Thymus (tissue), 11 donors: Measurements from ENCODE around the gene STX5. TPM values are rescaled to one million over a fixed set of nuclear protein-coding genes. Genes with fewer than 3 reads are reported as not detected.

Experiments used
- DNase-seq, 9 donors: peaks; one replicate each; pipeline ENCODE4 v3.0.0-alpha.2; 2013; ENCODE audit warnings: low spot score in 9 of 9, low read depth in 6 of 9, missing footprints in 1 of 9
- H3K27ac ChIP-seq, 2 donors: one replicate each; pipeline ENCODE4 v1.5.1; 2013; ENCODE audit warnings: control low read depth in 1 of 2, low read depth in 1 of 2, low read length in 1 of 2, mild to moderate bottlenecking in 1 of 2, moderate library complexity in 1 of 2
- H3K27me3 ChIP-seq, 2 donors: one replicate each; pipeline ENCODE4 v1.5.1; 2013; ENCODE audit warnings: low read length in 1 of 2; ENCODE audit not compliant: control insufficient read depth in 2 of 2, insufficient read depth in 1 of 2
- H3K36me3 ChIP-seq, 2 donors: one replicate each; pipeline ENCODE4 v1.5.1; 2013; ENCODE audit warnings: low read length in 1 of 2, mild to moderate bottlenecking in 1 of 2, moderate library complexity in 1 of 2; ENCODE audit not compliant: control insufficient read depth in 2 of 2, insufficient read depth in 2 of 2
- H3K4me1 ChIP-seq, 2 donors: one replicate each; pipeline ENCODE4 v1.5.1; 2013; ENCODE audit warnings: low read length in 2 of 2; ENCODE audit not compliant: control insufficient read depth in 2 of 2, insufficient read depth in 2 of 2
- H3K4me3 ChIP-seq, 2 donors: one replicate each; pipeline ENCODE4 v1.5.1; 2013; ENCODE audit warnings: low read length in 2 of 2, control low read depth in 1 of 2, mild to moderate bottlenecking in 1 of 2
- H3K9me3 ChIP-seq, 2 donors: one replicate each; pipeline ENCODE4 v1.5.1; 2013; ENCODE audit warnings: low read length in 1 of 2, mild to moderate bottlenecking in 1 of 2; ENCODE audit not compliant: control insufficient read depth in 2 of 2, insufficient read depth in 1 of 2
- WGBS: extraction: QIAGEN DNeasy Blood & Tissue Kit; methylation state at CpG from one replicate; pipeline ENCODE4 v1.1.7; 2013; 5-methylcytosine and 5-hydroxymethylcytosine counted together
- polyA plus RNA-seq: library from polyadenylated mRNA; stranded (reverse); fragments of 200-250 nt; gene quantifications from one replicate; pipeline ENCODE4 v1.2.3, GENCODE V29; 2013
- total RNA-seq: library from RNA; stranded (reverse); fragments of 120-200 nt; gene quantifications from one replicate; pipeline ENCODE4 v1.2.4, GENCODE V29; 2013
- donor health status: healthy.

STX5 gene
- total and polyA plus RNA-seq, 2 donors: 30.0 to 31.2 TPM

DNA sequence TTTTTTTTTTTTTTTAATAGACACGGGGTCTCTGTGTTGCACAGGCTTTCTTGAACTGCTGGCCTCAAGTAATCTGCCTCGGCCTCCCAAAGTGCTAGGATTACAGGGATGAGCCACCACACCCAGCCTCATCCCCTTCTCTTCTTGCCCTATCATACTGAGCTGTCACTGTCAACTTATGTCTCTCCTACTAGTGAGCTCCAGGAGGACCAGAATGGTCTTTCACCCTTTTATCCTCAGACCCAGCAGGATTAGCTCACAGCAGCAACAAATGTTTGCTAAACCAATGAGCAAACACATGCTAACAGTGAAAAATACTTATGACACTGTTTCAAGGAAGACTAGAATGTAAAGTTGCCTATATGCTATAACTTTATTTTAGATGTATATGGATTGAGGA, 20.2 kb downstream of the STX5 start:
- H3K27me3 ChIP-seq: no peaks in the 10 kb centered on the region
- no peak for DNase-seq
- peaks cover 0 to 2% of the 10 kb centered on the region in 2 donors for H3K4me1 ChIP-seq
- H3K36me3 ChIP-seq: peaks cover 5 to 13% of the 10 kb centered on the region in 2 donors
- H3K27ac ChIP-seq: no peak overlapping the region
- 99% methylated on average over 2 of the region's 2 CpGs for WGBS
- H3K9me3 ChIP-seq: peaks cover 0 to 3% of the 10 kb centered on the region in 2 donors
- no peak overlapping the region for H3K4me3 ChIP-seq

GRCh38 chr11:62810748-62811147, 21.1 kb downstream of the STX5 start:
- no peak overlapping the region for H3K27ac ChIP-seq
- H3K4me1 ChIP-seq: peaks cover 0 to 11% of the 10 kb centered on the region in 2 donors
- peaks cover 0 to 3% of the 10 kb centered on the region in 2 donors for H3K9me3 ChIP-seq
- H3K4me3 ChIP-seq: no peak overlapping the region
- H3K36me3 ChIP-seq: peaks cover 5% of the 10 kb centered on the region in 2 donors
- 50% methylated on average over 1 of the region's 1 CpG for WGBS
- no peak for DNase-seq
- H3K27me3 ChIP-seq: no peaks in the 10 kb centered on the region

GRCh38 chr11:62806611-62807121, 25.2 kb downstream of the STX5 start:
- WGBS: 96% methylated on average over 5 of the region's 5 CpGs
- Histone ChIP-seq H3K27me3 (no peaks in the 10 kb centered on the region), H3K4me1 (peaks cover 8 to 22% of the 10 kb centered on the region in 2 donors), H3K27ac (peak overlapping the region; percentile 10 to 88), H3K36me3 (peaks cover 21 to 23% of the 10 kb centered on the region in 2 donors), H3K4me3 (no peak overlapping the region), H3K9me3 (peaks cover 0 to 3% of the 10 kb centered on the region in 2 donors)
- peak in 1 of 9 donors; percentile 10 for DNase-seq

- peaks cover 8 to 22% of the 10 kb centered on the region in 2 donors for H3K4me1 ChIP-seq
- DNase-seq: no peak
Measured at GRCh38 chr11:62805961-62806441, 25.9 kb downstream of the STX5 start.

DNA sequence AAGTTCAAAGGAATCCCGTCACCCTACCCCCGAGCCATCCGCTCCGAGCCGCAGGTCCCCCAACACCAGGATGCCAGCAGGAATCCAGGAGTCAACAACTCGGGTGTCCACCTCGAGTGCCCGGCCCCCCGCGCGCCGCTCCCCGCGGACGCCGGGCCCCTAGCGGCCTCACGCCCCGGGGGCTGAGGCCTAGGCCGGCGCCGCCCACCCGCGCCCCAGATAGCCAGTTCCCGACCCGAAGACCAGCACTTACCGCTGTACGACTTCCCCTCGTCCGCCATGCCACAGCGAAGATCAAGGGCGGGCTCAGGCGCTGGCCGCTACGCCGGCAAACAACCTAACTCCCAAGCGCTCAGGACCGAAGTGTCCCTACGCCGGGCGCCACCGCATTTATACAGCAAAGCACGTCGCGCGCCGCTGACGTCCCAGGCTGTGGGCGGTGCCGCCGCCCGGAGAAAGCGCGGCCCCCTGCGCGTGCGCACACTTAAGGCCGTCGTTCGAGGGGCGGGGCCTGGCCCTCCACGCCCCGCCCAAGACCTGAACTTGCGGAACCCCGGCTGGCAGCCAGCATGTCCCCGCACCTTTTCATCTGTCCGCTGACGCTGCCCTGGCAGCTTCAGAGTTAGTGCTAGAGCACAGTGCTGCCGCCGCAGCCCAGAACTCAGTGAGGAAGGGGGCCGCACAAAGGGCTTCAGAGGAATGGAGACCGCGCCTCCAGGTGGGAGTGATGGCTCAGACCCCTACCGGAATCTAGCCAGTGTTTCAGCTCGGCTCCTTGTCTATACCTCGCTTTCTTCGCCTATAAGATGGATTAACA, 26.6 kb downstream of the STX5 start, which contains the start of gene NXF1:
NXF1 (minus strand) TSS at position 365 of the 817 bp plus-strand sequence; CDS start at position 281, 84 bp downstream.
- WGBS: under 1% methylated on average over 77 of the region's 77 CpGs
- no peaks in the 10 kb centered on the region for H3K27me3 ChIP-seq
- H3K4me1 ChIP-seq: peaks cover 8 to 22% of the 10 kb centered on the region in 2 donors

More at GRCh38 chr11:62805961-62806441, 25.9 kb downstream of the STX5 start:
- H3K36me3 ChIP-seq: peaks cover 27 to 30% of the 10 kb centered on the region in 2 donors
- peaks cover 0 to 3% of the 10 kb centered on the region in 2 donors for H3K9me3 ChIP-seq
- H3K27me3 ChIP-seq: no peaks in the 10 kb centered on the region
- H3K27ac ChIP-seq: peak overlapping the region; percentile 84 to 88
- WGBS: 40% methylated on average over 12 of the region's 12 CpGs
- peak overlapping the region; percentile 80 to 89 for H3K4me3 ChIP-seq

GRCh38 chr11:62804310-62805075, 27.4 kb downstream of the STX5 start:
- H3K36me3 ChIP-seq: peaks cover 42 to 45% of the 10 kb centered on the region in 2 donors
- H3K4me1 ChIP-seq: peaks cover 8 to 22% of the 10 kb centered on the region in 2 donors
- H3K9me3 ChIP-seq: peaks cover 0 to 3% of the 10 kb centered on the region in 2 donors
- 9% methylated on average over 14 of the region's 14 CpGs for WGBS
- DNase-seq: peak in 1 of 9 donors; percentile 24
- H3K27me3 ChIP-seq: no peaks in the 10 kb centered on the region
- H3K27ac ChIP-seq: peak overlapping the region; percentile 80 to 94
- peak overlapping the region; percentile 80 to 89 for H3K4me3 ChIP-seq

More for the DNA sequence above, 26.6 kb downstream of the STX5 start, which contains the start of gene NXF1:
- DNase-seq: peak; percentile 83 to 99 (median 95)
- Histone ChIP-seq H3K27ac (peak within 1 kb of the TSS; percentile 88 to 94), H3K36me3 (peaks cover 34 to 37% of the 10 kb centered on the region in 2 donors), H3K4me3 (peak within 1 kb of the TSS; percentile 80 to 89), H3K9me3 (peaks cover 0 to 3% of the 10 kb centered on the region in 2 donors)

- H3K36me3 ChIP-seq: peaks cover 70 to 79% of the 10 kb centered on the region in 2 donors
- H3K9me3 ChIP-seq: no peaks in the 10 kb centered on the region
- no peak overlapping the region for H3K4me3 ChIP-seq
- H3K27ac ChIP-seq: no peak overlapping the region
- 97% methylated on average over 4 of the region's 4 CpGs for WGBS
- no peaks in the 10 kb centered on the region for H3K27me3 ChIP-seq
- peaks cover 8 to 15% of the 10 kb centered on the region in 2 donors for H3K4me1 ChIP-seq
- DNase-seq: no peak
Measured at GRCh38 chr11:62801071-62801470, 30.8 kb downstream of the STX5 start.

DNA sequence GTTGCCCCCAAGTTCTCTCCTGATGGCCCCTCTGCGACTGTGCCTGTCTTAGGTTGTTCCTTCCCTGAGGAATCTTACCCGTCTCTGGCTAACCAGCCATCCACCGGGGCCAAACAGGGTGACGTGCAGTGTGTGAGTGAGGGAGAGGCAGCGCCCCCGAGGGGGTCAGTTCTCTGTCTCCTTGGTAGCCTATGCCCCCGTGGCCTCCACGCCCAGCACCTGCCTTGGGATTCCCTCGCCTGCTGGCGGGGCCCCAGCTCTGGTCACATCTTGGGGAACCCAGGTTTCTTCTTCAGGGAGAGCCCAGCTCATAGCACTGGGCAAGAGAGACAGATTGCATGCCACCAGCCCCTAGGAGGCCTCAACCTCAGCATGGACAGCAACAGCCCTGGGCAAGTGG, 32.4 kb downstream of the STX5 start:
- H3K4me1 ChIP-seq: peaks cover 8 to 9% of the 10 kb centered on the region in 2 donors
- no peak overlapping the region for H3K27ac ChIP-seq
- peaks cover 86 to 94% of the 10 kb centered on the region in 2 donors for H3K36me3 ChIP-seq
- H3K4me3 ChIP-seq: no peak overlapping the region
- H3K9me3 ChIP-seq: no peaks in the 10 kb centered on the region
- H3K27me3 ChIP-seq: no peaks in the 10 kb centered on the region
- 98% methylated on average over 10 of the region's 10 CpGs for WGBS
- DNase-seq: no peak
